Neutrophil (primary cell): Measurements from ENCODE around the gene ESPN.

Source experiments
- H3K27ac ChIP-seq: fragments of 200-600 bp; sonication (generic); 2 replicates; pipeline ENCODE4 v1.5.1; 2016; ENCODE audit warnings: mild to moderate bottlenecking, moderate library complexity
- H3K27me3 ChIP-seq: fragments of 200-600 bp; sonication (generic); 2 replicates; pipeline ENCODE4 v1.6.0; 2016; ENCODE audit warnings: mild to moderate bottlenecking
- H3K36me3 ChIP-seq: fragments of 200-600 bp; sonication (generic); 2 replicates; pipeline ENCODE4 v1.5.1; 2017
- H3K4me1 ChIP-seq, 2 experiments: fragments of 200-600 bp in 1 of 2; sonication (generic) in 1 of 2; 1 replicate in 1 of 2; 2 replicates in 1 of 2; pipeline versions ENCODE4 v1.5.1 to v1.6.1; 2013 to 2016; ENCODE audit warnings: low read depth in 1 of 2, low read length in 1 of 2, mild to moderate bottlenecking in 1 of 2, moderate library complexity in 1 of 2; ENCODE audit not compliant: control insufficient read depth in 1 of 2, insufficient read depth in 1 of 2
- H3K4me3 ChIP-seq, 2 experiments: fragments of 200-600 bp in 1 of 2; sonication (generic) in 1 of 2; 1 replicate in 1 of 2; 2 replicates in 1 of 2; pipeline ENCODE4 v1.5.1; 2013 to 2016; ENCODE audit warnings: low read depth in 1 of 2, low read length in 1 of 2, mild to moderate bottlenecking in 1 of 2, moderate library complexity in 1 of 2
- H3K9me3 ChIP-seq: fragments of 200-600 bp; sonication (generic); 2 replicates; pipeline ENCODE4 v1.5.1; 2016
- CTCF ChIP-seq: fragments of 200-600 bp; sonication (generic); IDR thresholded peaks from 2 replicates; pipeline ENCODE4 v1.5.1; 2016; ENCODE audit warnings: antibody characterized with exemption

ESPN gene

DNA sequence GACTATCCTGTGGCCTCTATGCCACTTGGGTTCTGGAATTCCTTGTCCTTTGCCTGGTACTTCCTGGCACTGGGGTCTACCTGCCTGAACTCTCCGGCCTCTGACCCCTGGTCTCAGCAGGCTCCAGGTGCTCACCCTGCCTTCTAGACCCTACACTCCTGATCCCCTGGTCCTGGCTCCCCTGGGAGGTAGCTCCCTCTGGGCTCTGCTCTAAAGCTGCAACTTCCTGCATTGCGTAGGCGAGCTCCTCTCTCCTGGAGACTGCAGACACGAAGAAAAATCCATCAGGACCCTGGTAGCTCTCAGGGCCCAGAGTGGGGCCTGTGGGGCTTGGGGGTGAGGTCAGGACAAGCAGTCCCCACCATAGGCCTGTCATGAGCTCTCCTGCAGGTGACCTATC lies 74.7 kb downstream of the ESPN start:
- Histone ChIP-seq H3K9me3 (no peaks in the 10 kb centered on the region), H3K36me3 (no peaks in the 10 kb centered on the region), H3K4me1 (no peaks in the 10 kb centered on the region), H3K27ac (no peak overlapping the region), H3K4me3 (no peak overlapping the region), H3K27me3 (peaks cover 77% of the 10 kb centered on the region)
- TF ChIP-seq CTCF: no peak

DNA sequence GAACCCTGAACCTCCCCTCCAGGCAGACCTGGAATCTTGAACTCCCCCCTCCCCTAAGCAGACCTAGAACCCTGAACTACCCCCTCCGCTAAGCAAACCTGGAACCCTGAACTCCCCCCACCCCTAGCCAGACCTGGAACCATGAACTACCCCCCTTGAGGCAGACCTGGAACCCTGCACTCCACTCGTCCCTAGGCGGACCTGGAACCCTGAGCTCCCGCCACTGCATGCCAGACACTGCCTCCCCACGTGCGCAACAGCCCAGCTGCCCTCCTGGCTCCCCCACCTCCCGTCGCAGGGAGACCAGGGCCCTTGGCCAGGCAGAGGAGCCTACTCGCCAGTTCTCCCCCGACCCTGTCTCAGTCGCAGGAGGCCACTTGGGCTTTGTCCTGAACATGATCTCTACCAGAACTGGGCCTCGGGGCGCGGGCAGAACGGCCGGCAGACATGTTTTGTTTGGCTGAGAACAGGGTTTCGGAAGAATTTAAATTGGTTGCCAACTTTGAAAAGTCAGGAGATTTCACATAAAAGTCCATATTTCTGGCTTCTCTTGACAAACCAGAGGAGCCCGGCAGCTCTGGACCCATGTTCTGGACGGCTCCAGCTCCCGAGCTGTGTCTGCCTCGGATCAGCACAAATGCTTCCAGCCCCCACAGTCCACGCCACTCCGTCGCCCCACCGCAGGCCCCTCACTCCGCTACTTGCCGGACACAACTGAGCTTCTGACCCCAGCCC lies 76.1 kb downstream of the ESPN start:
- Histone ChIP-seq H3K27me3 (peaks cover 63% of the 10 kb centered on the region), H3K27ac (no peak overlapping the region), H3K4me3 (no peak overlapping the region), H3K9me3 (no peaks in the 10 kb centered on the region), H3K4me1 (no peaks in the 10 kb centered on the region), H3K36me3 (no peaks in the 10 kb centered on the region)
- no peak for TF ChIP-seq CTCF

DNA sequence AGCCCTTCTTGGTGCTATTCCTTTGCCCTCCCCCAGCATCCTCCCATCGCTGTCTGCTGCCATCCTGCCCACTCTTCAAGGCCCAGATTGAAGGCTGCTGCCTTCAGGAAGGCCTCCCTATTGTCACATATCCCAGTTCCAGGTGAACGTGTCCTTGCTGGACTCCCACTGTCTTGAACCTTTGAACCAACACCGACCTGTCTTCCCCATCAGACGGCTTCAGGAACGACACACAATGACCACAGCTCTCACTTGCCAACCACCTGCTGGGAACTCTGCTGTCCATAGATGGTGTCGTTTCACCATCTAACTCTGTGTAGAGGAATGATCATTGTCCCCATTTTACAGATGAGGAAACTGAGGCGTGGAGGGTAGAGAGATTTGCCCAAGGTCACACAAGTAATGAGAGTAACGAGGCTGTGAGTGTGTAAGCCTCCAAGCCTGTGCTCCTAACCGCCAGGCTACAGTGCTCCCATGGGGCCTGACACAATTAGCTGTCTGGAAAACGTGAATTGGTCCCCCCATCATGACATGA lies 76.8 kb downstream of the ESPN start:
- Histone ChIP-seq H3K27me3 (peaks cover 57% of the 10 kb centered on the region), H3K9me3 (no peaks in the 10 kb centered on the region), H3K4me3 (no peak overlapping the region), H3K27ac (no peak overlapping the region), H3K36me3 (no peaks in the 10 kb centered on the region), H3K4me1 (no peaks in the 10 kb centered on the region)
- no peak for TF ChIP-seq CTCF

- no peaks in the 10 kb centered on the region for H3K36me3 ChIP-seq
- TF ChIP-seq CTCF: no peak
- peaks cover 48% of the 10 kb centered on the region for H3K27me3 ChIP-seq
- no peak overlapping the region for H3K27ac ChIP-seq
- H3K4me1 ChIP-seq: no peaks in the 10 kb centered on the region
- H3K9me3 ChIP-seq: no peaks in the 10 kb centered on the region
- H3K4me3 ChIP-seq: no peak overlapping the region
These were observed 77.7 kb downstream of the ESPN start for GRCh38 chr1:6502000-6502891.

DNA sequence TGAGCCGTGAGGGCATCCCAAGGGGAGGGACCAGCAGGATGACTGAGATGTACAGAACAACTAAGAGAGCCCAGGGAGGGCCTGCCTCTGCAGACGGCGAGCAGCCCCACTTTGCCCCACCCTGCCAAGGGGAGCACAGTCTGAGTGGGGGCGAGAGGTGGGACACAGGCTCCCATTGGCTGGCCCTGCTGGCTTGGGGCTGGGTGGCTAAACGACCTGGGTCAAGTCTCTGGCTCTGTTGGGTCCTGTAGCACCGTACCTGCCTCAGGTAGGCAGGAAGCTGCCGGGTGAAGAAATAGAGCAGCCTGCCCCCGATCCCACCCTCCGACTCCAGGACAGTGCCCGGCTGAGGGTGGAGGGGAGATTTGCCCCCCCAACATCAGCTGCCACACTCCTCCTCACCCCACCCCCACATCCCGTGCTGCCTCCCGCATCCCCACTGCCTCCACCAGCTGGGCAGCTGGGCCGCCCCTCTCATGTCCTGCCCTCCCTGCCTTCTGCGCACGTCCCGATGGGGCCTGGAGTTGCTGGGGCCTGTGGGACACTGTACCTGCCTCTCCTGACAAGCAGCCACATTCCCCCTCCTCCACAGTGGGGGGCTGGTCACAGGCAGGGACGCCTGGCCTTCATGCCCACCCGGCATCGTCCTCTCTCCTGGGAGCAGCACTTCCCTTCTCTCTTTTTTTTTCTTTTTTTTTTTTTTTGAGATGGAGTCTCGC lies 79.5 kb downstream of the ESPN start:
- no peak for TF ChIP-seq CTCF
- Histone ChIP-seq H3K27me3 (peaks cover 30% of the 10 kb centered on the region), H3K36me3 (no peaks in the 10 kb centered on the region), H3K4me1 (no peaks in the 10 kb centered on the region), H3K4me3 (no peak overlapping the region), H3K9me3 (no peaks in the 10 kb centered on the region), H3K27ac (no peak overlapping the region)
